Urinary bladder (tissue), 4 donors: Measurements from ENCODE around the gene NKX2-2. TPM values are rescaled to one million over a fixed set of nuclear protein-coding genes. Genes with fewer than 3 reads are reported as not detected.

Experiments
- DNase-seq: peaks from one replicate; pipeline ENCODE4 v3.0.0-alpha.2; 2015; ENCODE audit errors: extremely low spot score
- H3K27ac ChIP-seq: one replicate; pipeline ENCODE4 v1.5.1; 2013; ENCODE audit warnings: low read depth, mild to moderate bottlenecking, moderate library complexity
- H3K36me3 ChIP-seq: one replicate; pipeline ENCODE4 v1.6.1; 2013; ENCODE audit warnings: mild to moderate bottlenecking, moderate library complexity; ENCODE audit not compliant: insufficient read depth
- H3K4me1 ChIP-seq: one replicate; pipeline ENCODE4 v1.6.1; 2013; ENCODE audit warnings: mild to moderate bottlenecking, moderate library complexity; ENCODE audit not compliant: insufficient read depth
- H3K4me3 ChIP-seq: one replicate; pipeline ENCODE4 v1.5.1; 2013; ENCODE audit warnings: low read depth, low read length
- WGBS: extraction: QIAGEN DNeasy Blood & Tissue Kit; methylation state at CpG from one replicate; pipeline ENCODE4 v1.1.7; 2013; 5-methylcytosine and 5-hydroxymethylcytosine counted together
- polyA plus RNA-seq: library from polyadenylated mRNA; stranded (reverse); fragments of 200-250 nt; gene quantifications from one replicate; pipeline ENCODE4 v1.2.3, GENCODE V29; 2013
- total RNA-seq: library from RNA; depleted of rRNA; stranded (reverse); fragments of >200 nt; gene quantifications from one replicate; pipeline ENCODE4 v1.2.3, GENCODE V29; 2014
- donor health status: healthy with polysubstance abuse.
- donor health status: healthy.

Gene NKX2-2
- total RNA-seq (not detected), polyA plus RNA-seq (not detected)

DNA sequence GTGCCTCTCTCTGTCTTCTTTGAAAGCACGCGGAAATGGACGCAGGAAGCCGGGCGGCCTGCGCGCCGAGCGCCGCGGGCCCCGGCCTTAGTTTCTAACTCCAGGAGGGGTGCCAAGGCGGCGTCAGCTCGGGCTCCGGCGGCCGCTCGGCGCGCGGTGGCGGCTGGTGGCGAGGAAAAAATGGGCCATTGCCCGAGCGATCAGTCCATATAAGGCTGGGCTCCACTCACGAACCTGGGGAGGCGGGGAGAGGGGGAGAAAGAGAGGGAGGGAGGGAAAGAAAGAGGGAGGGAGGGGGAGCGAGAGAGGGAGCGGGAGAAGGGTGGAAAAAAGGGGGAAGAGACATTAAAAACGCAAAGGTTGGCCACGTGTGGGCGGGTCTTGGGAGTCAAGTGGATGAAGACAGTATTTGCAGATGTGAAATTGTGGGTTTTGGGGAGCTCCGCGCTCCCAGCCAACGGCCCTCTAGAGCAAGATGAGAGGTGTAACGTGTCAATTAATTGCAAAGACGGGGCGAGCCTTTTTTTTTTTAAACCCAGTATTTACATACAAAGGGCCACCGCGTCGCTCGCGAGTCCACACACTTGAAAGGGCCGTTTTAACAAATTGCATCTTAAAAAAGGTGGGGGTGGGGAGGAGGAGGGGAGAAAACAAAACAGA, at the start of gene NKX2-2:
Gene NKX2-2, minus strand, starts transcription at position 184 of the 660 bp plus-strand sequence. CDS start 395 bp downstream, outside the sequence.
- H3K27ac ChIP-seq: no peak within 1 kb of the TSS
- 3% methylated on average over 45 of the region's 45 CpGs for WGBS
- H3K4me1 ChIP-seq: peaks cover 6% of the 10 kb centered on the region

DNA sequence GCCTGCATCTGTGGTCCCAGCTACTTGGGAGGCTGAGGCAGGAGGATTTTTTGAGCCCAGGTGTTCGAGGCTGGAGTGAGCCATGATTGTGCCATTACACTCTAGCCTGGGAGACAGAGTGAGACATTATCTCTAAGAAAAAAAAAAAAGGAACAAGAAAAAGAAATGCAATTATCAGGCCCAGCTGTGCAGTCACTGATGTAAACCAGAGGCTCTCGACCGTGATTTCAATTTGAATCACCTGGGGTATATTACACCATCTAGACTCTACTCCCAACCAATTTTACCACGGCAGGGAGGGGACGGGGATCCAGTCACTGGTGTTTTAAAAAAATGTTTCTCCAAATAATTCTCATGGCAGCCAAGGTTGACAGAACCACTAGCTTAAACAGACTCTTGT, 48.8 kb upstream of the NKX2-2 start:
- 73% methylated on average over 5 of the region's 5 CpGs for WGBS
- Histone ChIP-seq H3K4me1 (no peaks in the 10 kb centered on the region), H3K27ac (no peak overlapping the region), H3K4me3 (no peak overlapping the region), H3K36me3 (no peaks in the 10 kb centered on the region)
- DNase-seq: no peak

More for the DNA sequence above, at the start of gene NKX2-2:
- H3K36me3 ChIP-seq: no peaks in the 10 kb centered on the region
- DNase-seq: no peak
- peak within 1 kb of the TSS; percentile 35 for H3K4me3 ChIP-seq

DNA sequence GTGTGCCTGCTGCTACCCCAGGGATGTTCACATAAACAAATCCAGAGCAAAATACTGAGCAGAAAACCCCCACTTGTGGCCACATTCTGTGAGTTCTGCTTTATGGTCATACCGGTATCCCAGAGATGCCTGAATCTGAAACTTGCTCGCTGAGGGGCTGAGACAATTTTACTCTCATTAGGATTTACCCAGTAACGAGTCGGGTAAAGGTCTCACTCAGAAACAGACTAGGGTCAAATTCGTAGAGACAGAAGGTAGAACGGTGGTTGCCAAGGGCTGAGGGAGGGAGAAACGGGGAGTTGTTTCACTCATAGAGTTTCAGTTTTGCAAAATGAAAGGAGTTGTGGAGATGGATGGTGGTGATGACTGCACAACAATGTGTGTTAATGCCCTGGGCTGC, 45.4 kb upstream of the NKX2-2 start:
- H3K36me3 ChIP-seq: no peaks in the 10 kb centered on the region
- 77% methylated on average over 7 of the region's 7 CpGs for WGBS
- no peak for DNase-seq
- no peak overlapping the region for H3K4me3 ChIP-seq
- H3K4me1 ChIP-seq: no peaks in the 10 kb centered on the region
- no peak overlapping the region for H3K27ac ChIP-seq

DNA sequence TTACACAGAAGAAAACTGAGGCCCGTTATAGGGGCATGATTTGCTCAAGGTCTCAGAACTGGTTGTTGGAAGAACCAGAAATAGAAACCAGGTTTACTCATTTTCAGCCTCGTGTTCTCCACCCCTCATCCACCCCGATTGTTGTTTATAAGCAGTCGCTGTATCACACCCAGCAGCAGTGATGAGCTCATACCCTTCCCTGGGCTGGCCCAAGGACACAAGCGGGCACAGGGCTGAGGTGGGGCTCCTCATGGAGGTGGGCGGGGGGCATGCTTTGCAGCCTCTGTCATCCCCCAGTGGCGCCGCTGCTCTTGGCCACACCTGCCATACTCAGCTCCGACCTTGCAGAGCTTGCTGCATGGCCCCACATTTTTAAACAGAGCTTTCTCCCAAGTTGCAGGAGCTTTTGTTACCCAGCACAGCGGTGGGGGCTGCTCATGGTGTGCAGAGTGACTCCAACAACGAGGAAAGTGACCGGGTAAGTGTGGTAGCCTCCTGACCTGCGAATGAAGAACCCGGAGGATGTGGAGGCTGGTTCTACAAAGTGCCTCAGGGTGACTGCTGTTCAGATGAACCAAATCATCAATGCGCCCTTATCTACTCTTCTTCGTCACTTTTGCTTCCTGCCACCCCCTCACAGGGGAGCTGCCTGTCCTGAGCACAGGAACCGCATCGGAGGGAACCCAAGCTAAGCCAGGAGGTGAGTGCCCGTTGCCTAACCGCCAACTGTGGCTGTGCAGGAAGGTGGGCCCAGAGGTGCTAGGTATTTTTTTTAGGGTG, 43.6 kb upstream of the NKX2-2 start:
- no peak overlapping the region for H3K4me3 ChIP-seq
- 87% methylated on average over 20 of the region's 20 CpGs for WGBS
- H3K4me1 ChIP-seq: no peaks in the 10 kb centered on the region
- H3K36me3 ChIP-seq: no peaks in the 10 kb centered on the region
- DNase-seq: no peak
- no peak overlapping the region for H3K27ac ChIP-seq

DNA sequence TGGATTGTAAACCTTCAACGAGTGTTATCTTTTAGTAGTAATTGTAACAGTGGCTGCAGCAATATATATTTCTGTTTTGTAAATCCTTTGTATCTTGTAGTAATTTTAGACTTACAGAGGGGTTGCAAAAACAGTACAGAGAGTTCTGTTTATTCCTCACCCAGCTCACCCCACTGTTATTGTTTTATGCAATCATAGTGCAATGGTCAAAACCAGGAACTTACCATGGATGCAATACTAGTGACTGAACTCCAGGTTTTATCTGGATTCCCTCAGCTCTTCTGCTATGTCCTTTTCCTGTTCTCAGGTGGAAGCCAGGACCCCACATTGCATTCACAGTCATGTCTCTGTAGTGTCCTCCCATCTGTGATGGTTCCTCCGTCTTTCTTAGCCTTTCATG, 42.5 kb upstream of the NKX2-2 start:
- H3K27ac ChIP-seq: no peak overlapping the region
- no peak for DNase-seq
- H3K4me3 ChIP-seq: no peak overlapping the region
- no peaks in the 10 kb centered on the region for H3K4me1 ChIP-seq
- no peaks in the 10 kb centered on the region for H3K36me3 ChIP-seq
- WGBS: 69% methylated on average over 2 of the region's 2 CpGs

DNA sequence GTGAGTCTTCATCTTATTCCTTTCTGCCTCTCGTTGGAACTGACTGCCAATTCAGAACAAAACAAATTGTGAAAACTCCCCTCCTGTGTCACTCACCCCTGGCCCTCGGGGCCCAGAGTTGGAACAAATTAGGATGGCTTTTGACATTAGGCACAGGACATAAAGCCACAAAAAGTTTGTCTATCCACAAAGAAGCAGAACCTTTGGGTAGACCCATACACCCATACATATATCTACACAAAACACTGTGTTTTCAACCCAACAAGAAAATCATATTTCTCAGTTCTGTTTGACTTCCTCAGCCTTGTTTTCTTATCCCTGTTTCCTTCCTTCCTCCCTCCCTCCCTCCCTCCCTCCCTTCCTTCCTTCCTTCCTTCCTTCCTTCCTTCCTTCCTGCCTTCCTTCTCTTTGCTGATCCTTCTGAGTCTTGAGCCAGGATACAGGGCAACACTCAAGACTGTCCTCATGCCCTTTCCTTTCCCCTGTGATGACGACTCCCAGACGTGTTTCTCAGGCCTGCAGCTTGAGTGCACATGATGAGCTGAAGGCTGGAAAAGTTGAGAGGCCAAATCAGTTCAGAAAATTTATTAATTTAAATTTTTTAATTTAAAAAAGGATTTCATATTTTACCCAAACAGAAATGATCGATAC, 41.7 kb upstream of the NKX2-2 start:
- H3K4me3 ChIP-seq: no peak overlapping the region
- no peak overlapping the region for H3K27ac ChIP-seq
- H3K36me3 ChIP-seq: no peaks in the 10 kb centered on the region
- no peaks in the 10 kb centered on the region for H3K4me1 ChIP-seq
- WGBS: 66% methylated on average over 5 of the region's 5 CpGs
- DNase-seq: no peak

DNA sequence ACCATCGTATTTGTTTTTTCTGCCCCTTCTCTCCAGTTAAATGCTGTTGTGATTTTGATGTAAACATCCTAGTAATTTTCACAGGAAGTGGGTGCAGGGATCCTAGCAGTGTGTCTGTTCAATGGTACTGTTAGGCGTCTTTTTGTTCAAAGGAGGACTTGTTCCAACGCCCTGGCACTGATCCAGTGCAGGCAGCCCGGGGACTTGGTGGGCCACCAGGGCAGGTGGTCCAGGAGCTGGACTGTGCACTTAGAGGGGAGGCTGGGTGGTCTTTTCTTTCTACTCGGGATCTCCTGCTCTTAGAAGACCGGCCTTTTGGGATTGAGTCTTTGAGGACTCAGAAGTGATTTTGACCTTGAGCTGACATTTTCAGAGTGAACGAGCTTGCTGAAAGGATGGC, 41.1 kb upstream of the NKX2-2 start:
- 51% methylated on average over 7 of the region's 7 CpGs for WGBS
- H3K4me3 ChIP-seq: no peak overlapping the region
- DNase-seq: no peak
- H3K36me3 ChIP-seq: no peaks in the 10 kb centered on the region
- H3K27ac ChIP-seq: no peak overlapping the region
- H3K4me1 ChIP-seq: no peaks in the 10 kb centered on the region

DNA sequence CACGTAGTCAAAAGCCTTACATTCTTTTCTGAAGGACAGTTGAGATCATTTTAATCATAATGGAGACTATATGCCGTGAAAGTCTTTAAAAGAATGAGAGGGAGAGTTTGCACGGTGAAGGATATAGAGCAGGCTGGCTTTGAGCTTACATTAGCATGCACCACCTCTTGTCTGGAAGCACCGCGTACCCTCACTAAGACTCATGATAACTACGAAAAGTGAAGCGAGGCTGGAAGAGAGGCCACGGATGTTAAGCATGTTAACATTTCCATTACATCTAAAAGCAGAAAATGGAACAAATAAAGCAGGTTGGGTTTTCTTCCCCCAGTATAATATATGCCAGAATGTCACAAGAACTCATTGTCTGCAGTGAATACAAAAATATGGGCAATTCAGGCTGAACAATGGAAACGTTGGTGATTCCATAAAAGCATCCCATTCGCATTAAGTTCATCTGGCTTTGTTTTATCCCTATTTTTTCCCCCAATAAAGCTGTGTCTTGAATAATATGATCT, 40.6 kb upstream of the NKX2-2 start:
- H3K36me3 ChIP-seq: no peaks in the 10 kb centered on the region
- no peak overlapping the region for H3K4me3 ChIP-seq
- no peak for DNase-seq
- H3K27ac ChIP-seq: no peak overlapping the region
- WGBS: 72% methylated on average over 10 of the region's 10 CpGs
- H3K4me1 ChIP-seq: no peaks in the 10 kb centered on the region

DNA sequence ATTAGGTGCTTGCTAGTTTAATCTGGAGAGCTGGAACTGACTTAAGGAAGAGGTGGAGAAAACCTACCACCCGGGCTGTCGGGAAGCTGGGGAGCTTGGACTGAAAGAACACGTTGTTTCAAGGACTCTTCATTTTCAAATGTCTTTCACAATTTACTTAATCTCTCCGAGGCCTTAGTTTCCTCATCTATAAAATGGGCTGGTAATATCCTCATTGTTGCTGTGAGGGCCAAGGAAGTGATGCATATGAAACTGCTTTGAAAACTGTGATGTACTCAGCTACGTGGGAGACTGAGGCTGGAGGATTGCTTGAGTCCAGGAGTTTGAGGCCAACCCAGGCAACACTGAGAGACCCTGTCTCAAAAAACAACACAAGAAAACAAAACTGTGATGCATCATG, 36.7 kb upstream of the NKX2-2 start:
- Histone ChIP-seq H3K4me1 (no peaks in the 10 kb centered on the region), H3K4me3 (no peak overlapping the region), H3K27ac (no peak overlapping the region), H3K36me3 (no peaks in the 10 kb centered on the region)
- no peak for DNase-seq
- WGBS: 80% methylated on average over 5 of the region's 5 CpGs

DNA sequence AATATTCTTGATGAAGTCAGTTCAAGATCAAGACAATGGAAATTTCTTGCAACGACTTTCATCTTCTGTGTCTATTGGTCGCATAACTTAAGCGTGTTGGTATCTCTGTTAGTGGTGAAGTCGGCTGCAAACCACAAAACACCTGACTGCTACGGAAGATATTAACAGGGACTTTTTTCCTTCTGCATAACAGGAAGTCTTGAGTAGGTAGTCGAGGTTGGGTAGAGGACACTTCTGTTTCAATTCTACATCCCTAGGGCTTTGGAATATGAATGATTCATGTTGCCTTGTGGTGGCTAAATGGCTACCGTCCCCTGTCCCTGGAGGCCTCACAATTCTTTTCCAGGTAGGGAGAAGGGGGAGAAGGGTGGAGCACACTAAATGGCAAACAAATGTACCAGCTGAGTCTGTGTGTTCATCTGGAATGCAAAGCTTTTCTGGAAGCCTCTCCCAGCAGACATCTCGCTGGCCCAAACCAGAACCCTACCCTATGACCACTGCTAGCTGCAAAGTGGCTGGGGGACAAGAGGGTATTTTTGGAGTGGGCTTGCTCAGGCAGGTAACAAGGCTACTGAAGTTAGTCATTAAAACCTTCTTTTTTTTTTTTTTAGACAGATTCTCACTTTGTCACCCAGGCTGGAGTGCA, 34.6 kb upstream of the NKX2-2 start:
- no peak for DNase-seq
- H3K27ac ChIP-seq: no peak overlapping the region
- H3K36me3 ChIP-seq: no peaks in the 10 kb centered on the region
- H3K4me3 ChIP-seq: no peak overlapping the region
- 75% methylated on average over 8 of the region's 8 CpGs for WGBS
- no peaks in the 10 kb centered on the region for H3K4me1 ChIP-seq

DNA sequence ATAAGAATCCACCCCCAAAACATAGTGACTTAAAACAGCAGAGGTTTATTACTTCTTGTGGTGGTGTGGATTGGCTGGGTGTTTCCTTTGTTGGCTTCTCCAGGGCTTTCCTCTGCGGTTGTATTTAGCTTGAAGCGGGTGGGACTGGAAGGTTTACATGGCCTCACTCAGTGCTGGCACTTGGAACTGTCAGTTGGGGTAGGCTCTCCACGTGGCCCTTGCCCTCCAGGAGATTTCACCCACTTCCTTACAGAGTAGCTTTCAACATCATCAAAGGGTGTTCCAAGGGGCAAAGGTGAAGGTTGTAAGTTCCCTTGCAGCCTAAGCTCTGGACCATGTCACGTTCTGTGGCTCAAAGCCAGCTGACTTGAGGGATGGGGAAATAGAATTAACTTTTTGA, 32.5 kb upstream of the NKX2-2 start:
- Histone ChIP-seq H3K4me3 (no peak overlapping the region), H3K4me1 (no peaks in the 10 kb centered on the region), H3K36me3 (no peaks in the 10 kb centered on the region), H3K27ac (no peak overlapping the region)
- 42% methylated on average over 4 of the region's 4 CpGs for WGBS
- DNase-seq: no peak

DNA sequence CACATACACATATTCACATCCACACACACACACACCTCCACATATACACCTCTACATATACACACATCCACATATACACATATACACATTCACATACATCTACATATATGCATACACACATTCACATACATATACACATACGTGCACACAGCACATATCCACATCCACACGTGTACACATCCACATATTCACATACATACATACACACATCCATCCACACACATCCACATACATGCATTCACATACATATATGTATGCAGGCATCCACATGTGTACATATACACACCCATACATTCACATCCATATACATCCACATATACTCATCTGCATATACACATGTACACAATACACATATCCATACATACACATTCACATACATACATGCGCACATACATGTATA, 25.6 kb upstream of the NKX2-2 start:
- Histone ChIP-seq H3K27ac (no peak overlapping the region), H3K4me3 (no peak overlapping the region), H3K36me3 (no peaks in the 10 kb centered on the region), H3K4me1 (no peaks in the 10 kb centered on the region)
- WGBS: 79% methylated on average over 3 of the region's 3 CpGs
- DNase-seq: no peak

DNA sequence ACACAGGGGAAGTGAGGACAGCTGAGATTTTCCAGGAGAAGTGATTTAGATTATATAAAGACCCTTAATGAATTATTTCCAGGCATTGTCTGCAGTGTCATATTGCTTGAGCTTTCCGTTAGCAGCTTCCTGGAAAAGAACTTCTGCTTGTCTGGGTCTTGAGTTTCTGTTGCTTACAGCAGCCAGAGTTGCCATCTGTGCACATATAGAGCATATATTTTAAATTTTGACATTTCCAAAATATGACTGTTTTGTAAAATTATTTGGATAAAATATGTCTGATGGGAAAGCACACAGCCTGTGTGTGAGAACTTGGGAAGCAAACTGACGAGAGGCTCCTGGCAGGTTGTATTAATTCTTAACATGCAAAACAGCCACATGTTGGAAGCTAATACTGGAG, 21.0 kb upstream of the NKX2-2 start:
- no peak overlapping the region for H3K27ac ChIP-seq
- no peaks in the 10 kb centered on the region for H3K4me1 ChIP-seq
- WGBS: 46% methylated on average over 2 of the region's 2 CpGs
- H3K4me3 ChIP-seq: no peak overlapping the region
- DNase-seq: no peak
- H3K36me3 ChIP-seq: no peaks in the 10 kb centered on the region
